SK-N-SH treated with all-trans-retinoic acid at 6 μM for 48 hours (cell line): ENCODE results near the gene ART5.

ENCODE experiments used
- ATAC-seq: fragments of 200-7000 bp; cut with Tn5 transposase; 3 replicates; pipeline ENCODE4 v1.9.1; 2020; ENCODE audit warnings: mild to moderate bottlenecking, moderate library complexity
- ARNTL ChIP-seq: fragments of 450-650 bp; formaldehyde crosslinking; IDR thresholded peaks from 2 replicates; pipeline ENCODE4 v1.5.0; 2020; ENCODE audit warnings: low read depth, mild to moderate bottlenecking, moderate library complexity, borderline replicate concordance
- CSDC2 ChIP-seq: fragments of 250-450 bp; sonication (Bioruptor Pico); IDR thresholded peaks from 2 replicates; pipeline ENCODE4 v1.5.0; 2020; ENCODE audit warnings: mild to moderate bottlenecking, moderate library complexity
- CSRNP3 ChIP-seq: fragments of 250-450 bp; sonication (Bioruptor Pico); IDR thresholded peaks from 2 replicates; pipeline ENCODE4 v1.5.1; 2021; ENCODE audit warnings: mild to moderate bottlenecking, moderate library complexity
- ESRRG ChIP-seq: fragments of 250-450 bp; sonication (Bioruptor Pico); IDR thresholded peaks from 2 replicates; pipeline ENCODE4 v1.6.1; 2021; ENCODE audit warnings: mild to moderate bottlenecking
- GLIS3 ChIP-seq: fragments of 250-450 bp; sonication (Bioruptor Pico); IDR thresholded peaks from 2 replicates; pipeline ENCODE4 v1.5.0; 2020; ENCODE audit warnings: mild to moderate bottlenecking, moderate library complexity
- ISL1 ChIP-seq: fragments of 250-450 bp; sonication (Bioruptor Pico); IDR thresholded peaks from 2 replicates; pipeline ENCODE4 v2.1.2; 2022; ENCODE audit warnings: mild to moderate bottlenecking, moderate library complexity
- PATZ1 ChIP-seq: fragments of 250-450 bp; sonication (Bioruptor Pico); IDR thresholded peaks from 2 replicates; pipeline ENCODE4 v1.8.0; 2020; ENCODE audit warnings: mild to moderate bottlenecking, moderate library complexity, borderline replicate concordance
- POU6F1 ChIP-seq: fragments of 250-450 bp; sonication (Bioruptor Pico); IDR thresholded peaks from 2 replicates; pipeline ENCODE4 v1.8.0; 2021; ENCODE audit warnings: low read depth, mild to moderate bottlenecking, moderate library complexity, borderline replicate concordance
- PPARA ChIP-seq: fragments of 250-450 bp; sonication (Bioruptor Pico); IDR thresholded peaks from 2 replicates; pipeline ENCODE4 v1.5.0; 2020; ENCODE audit warnings: mild to moderate bottlenecking, borderline replicate concordance
- RARB ChIP-seq: fragments of 250-450 bp; sonication (Bioruptor Pico); IDR thresholded peaks from 2 replicates; pipeline ENCODE4 v1.8.0; 2021; ENCODE audit warnings: mild to moderate bottlenecking, moderate library complexity
- SNAI2 ChIP-seq: fragments of 250-450 bp; sonication (Bioruptor Pico); IDR thresholded peaks from 2 replicates; pipeline ENCODE4 v1.5.0; 2020; ENCODE audit warnings: mild to moderate bottlenecking, moderate library complexity
- TCF4 ChIP-seq: fragments of 250-450 bp; sonication (Bioruptor Pico); IDR thresholded peaks from 2 replicates; pipeline ENCODE4 v1.8.0; 2021; ENCODE audit warnings: mild to moderate bottlenecking, moderate library complexity, borderline replicate concordance
- TOX ChIP-seq: fragments of 250-450 bp; sonication (Bioruptor Pico); IDR thresholded peaks from 2 replicates; pipeline ENCODE4 v1.8.0; 2021; ENCODE audit warnings: mild to moderate bottlenecking, moderate library complexity, borderline replicate concordance
- ZC3H10 ChIP-seq: fragments of 250-450 bp; sonication (Bioruptor Pico); IDR thresholded peaks from 2 replicates; pipeline ENCODE4 v1.5.1; 2021; ENCODE audit warnings: mild to moderate bottlenecking, moderate library complexity
- ZFP30 ChIP-seq: fragments of 450-650 bp; formaldehyde crosslinking; IDR thresholded peaks from 2 replicates; pipeline ENCODE4 v1.5.0; 2022; ENCODE audit warnings: mild to moderate bottlenecking, moderate library complexity
- ZNF565 ChIP-seq: fragments of 450-650 bp; formaldehyde crosslinking; conservative IDR thresholded peaks from 2 replicates; pipeline ENCODE4 v1.5.0; 2020; ENCODE audit warnings: low read depth, mild to moderate bottlenecking, moderate library complexity
- ZNF70 ChIP-seq: fragments of 450-650 bp; formaldehyde crosslinking; IDR thresholded peaks from 2 replicates; pipeline ENCODE4 v1.5.0; 2020; ENCODE audit warnings: mild to moderate bottlenecking, moderate library complexity
- ZNF8 ChIP-seq: fragments of 450-650 bp; formaldehyde crosslinking; IDR thresholded peaks from 2 replicates; pipeline ENCODE4 v1.5.0; 2020; ENCODE audit warnings: mild to moderate bottlenecking, moderate library complexity
- TF ChIP-seq, protein P1 (sequence below): fragments of 250-450 bp; sonication (Bioruptor Pico); IDR thresholded peaks from 2 replicates; pipeline ENCODE4 v1.5.1; 2020; ENCODE audit warnings: low read depth, mild to moderate bottlenecking, moderate library complexity
- TF ChIP-seq, protein P2 (sequence below): fragments of 250-450 bp; sonication (Bioruptor Pico); IDR thresholded peaks from 2 replicates; pipeline ENCODE4 v1.5.0; 2020; ENCODE audit warnings: mild to moderate bottlenecking, moderate library complexity

ART5 gene

DNA sequence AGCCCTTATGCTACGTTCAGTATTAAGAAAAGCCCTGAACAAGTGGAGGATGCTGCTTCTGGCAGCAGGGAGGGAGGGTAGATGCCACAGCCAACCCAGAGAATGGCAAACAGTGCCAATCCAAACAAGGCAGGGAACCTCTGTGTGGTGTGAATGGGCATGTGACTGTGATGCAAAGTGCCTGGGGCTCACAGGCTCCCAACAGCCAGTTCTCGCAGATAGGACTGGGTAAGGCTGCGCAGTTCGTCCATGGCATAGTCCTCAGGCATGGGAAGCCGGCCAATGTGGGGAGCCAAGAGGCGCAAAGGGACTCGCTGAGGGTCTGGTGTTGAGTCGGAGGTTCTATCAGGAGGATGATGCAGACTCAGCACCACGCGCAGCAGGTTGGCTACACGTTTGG lies 34.2 kb upstream of the ART5 start:
- TF ChIP-seq, protein P1, sequence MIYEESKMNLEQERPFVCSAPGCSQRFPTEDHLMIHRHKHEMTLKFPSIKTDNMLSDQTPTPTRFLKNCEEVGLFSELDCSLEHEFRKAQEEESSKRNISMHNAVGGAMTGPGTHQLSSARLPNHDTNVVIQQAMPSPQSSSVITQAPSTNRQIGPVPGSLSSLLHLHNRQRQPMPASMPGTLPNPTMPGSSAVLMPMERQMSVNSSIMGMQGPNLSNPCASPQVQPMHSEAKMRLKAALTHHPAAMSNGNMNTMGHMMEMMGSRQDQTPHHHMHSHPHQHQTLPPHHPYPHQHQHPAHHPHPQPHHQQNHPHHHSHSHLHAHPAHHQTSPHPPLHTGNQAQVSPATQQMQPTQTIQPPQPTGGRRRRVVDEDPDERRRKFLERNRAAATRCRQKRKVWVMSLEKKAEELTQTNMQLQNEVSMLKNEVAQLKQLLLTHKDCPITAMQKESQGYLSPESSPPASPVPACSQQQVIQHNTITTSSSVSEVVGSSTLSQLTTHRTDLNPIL (CRISPR knock-in tag), result no peak
- TF ChIP-seq CSDC2, result no peak
- TF ChIP-seq PATZ1, result no peak
- TF ChIP-seq RARB (CRISPR knock-in tag), result no peak
- no peak for TF ChIP-seq ZFP30
- no peak for TF ChIP-seq POU6F1 (CRISPR knock-in tag)
- TF ChIP-seq TCF4, result no peak
- no peak for TF ChIP-seq GLIS3
- no peak for TF ChIP-seq ZNF565
- TF ChIP-seq ARNTL (CRISPR knock-in tag), result no peak
- TF ChIP-seq SNAI2 (CRISPR knock-in tag), result no peak
- no peak for TF ChIP-seq ZNF70 (CRISPR knock-in tag)
- TF ChIP-seq CSRNP3, result no peak
- no peak for TF ChIP-seq TOX
- TF ChIP-seq, protein P2, sequence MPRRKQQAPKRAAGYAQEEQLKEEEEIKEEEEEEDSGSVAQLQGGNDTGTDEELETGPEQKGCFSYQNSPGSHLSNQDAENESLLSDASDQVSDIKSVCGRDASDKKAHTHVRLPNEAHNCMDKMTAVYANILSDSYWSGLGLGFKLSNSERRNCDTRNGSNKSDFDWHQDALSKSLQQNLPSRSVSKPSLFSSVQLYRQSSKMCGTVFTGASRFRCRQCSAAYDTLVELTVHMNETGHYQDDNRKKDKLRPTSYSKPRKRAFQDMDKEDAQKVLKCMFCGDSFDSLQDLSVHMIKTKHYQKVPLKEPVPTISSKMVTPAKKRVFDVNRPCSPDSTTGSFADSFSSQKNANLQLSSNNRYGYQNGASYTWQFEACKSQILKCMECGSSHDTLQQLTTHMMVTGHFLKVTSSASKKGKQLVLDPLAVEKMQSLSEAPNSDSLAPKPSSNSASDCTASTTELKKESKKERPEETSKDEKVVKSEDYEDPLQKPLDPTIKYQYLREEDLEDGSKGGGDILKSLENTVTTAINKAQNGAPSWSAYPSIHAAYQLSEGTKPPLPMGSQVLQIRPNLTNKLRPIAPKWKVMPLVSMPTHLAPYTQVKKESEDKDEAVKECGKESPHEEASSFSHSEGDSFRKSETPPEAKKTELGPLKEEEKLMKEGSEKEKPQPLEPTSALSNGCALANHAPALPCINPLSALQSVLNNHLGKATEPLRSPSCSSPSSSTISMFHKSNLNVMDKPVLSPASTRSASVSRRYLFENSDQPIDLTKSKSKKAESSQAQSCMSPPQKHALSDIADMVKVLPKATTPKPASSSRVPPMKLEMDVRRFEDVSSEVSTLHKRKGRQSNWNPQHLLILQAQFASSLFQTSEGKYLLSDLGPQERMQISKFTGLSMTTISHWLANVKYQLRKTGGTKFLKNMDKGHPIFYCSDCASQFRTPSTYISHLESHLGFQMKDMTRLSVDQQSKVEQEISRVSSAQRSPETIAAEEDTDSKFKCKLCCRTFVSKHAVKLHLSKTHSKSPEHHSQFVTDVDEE (CRISPR knock-in tag), result no peak
- no peak for TF ChIP-seq ESRRG (CRISPR knock-in tag)
- no peak for TF ChIP-seq PPARA (CRISPR knock-in tag)
- ATAC-seq, result no peak

GRCh38 chr11:3674189-3674588 lies 32.4 kb upstream of the ART5 start:
- no peak for TF ChIP-seq ZNF8
- TF ChIP-seq, protein P2 (CRISPR knock-in tag), result no peak
- no peak for TF ChIP-seq GLIS3
- TF ChIP-seq, protein P1 (CRISPR knock-in tag), result no peak
- no peak for TF ChIP-seq ISL1 (CRISPR knock-in tag)
- no peak for TF ChIP-seq CSRNP3
- TF ChIP-seq ZFP30, result no peak
- TF ChIP-seq CSDC2, result no peak
- no peak for TF ChIP-seq TOX
- no peak for TF ChIP-seq ZC3H10 (CRISPR knock-in tag)
- no peak for TF ChIP-seq ESRRG (CRISPR knock-in tag)
- no peak for TF ChIP-seq ARNTL (CRISPR knock-in tag)
- ATAC-seq, result no peak
